ENCODE data around the gene TVP23A.

DNA sequence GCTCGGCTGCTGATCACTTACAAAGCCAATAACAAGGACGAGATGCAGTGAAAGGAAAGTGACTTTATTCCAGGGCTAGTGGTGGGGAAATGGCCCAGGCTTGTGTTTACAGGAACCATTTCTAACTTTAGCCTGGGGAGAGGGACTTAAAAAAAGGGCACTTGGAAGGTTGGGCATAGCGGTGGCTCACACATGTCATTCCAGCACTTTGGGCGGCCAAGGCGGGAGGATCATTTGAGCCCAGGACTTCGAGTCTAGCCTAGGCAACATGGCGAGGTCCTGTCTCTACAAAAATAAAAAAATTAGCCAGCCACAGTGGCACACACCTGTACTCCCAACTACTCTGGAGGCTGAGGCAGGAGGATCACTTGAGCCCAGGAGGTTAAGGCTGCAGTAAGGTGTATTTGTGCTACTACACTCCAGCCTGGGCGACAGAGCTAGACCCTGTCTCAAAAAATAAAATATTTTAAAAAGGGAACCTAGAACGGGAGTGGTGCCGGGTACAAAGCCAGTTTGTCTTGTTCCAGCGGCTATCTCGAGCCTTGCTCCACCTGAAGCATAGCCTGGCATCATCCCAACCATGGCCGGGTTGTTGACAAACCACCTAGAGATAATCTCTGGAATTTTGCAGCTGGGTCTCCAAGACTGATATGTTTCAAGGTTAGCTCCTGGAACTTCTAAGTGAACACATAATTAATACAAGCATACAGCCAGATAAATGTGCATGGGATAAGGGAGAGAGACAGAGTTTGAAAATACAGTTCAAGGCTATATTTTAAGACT, 5.7 kb upstream of the TVP23A start:
- TF ChIP-seq, protein P1, sequence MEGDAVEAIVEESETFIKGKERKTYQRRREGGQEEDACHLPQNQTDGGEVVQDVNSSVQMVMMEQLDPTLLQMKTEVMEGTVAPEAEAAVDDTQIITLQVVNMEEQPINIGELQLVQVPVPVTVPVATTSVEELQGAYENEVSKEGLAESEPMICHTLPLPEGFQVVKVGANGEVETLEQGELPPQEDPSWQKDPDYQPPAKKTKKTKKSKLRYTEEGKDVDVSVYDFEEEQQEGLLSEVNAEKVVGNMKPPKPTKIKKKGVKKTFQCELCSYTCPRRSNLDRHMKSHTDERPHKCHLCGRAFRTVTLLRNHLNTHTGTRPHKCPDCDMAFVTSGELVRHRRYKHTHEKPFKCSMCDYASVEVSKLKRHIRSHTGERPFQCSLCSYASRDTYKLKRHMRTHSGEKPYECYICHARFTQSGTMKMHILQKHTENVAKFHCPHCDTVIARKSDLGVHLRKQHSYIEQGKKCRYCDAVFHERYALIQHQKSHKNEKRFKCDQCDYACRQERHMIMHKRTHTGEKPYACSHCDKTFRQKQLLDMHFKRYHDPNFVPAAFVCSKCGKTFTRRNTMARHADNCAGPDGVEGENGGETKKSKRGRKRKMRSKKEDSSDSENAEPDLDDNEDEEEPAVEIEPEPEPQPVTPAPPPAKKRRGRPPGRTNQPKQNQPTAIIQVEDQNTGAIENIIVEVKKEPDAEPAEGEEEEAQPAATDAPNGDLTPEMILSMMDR (IDR thresholded peaks at IDR 0.05; ENCODE audit: low read depth, low read length): no peak
- TF ChIP-seq POLR2A (IDR thresholded peaks at IDR 0.05; ENCODE audit: extremely low read depth, insufficient read length): no peak
- TF ChIP-seq MYC (IDR thresholded peaks at IDR 0.05; ENCODE audit: low read depth, low read length): no peak
- TF ChIP-seq MAX (IDR thresholded peaks at IDR 0.05; ENCODE audit: low read depth, low read length): no peak

All from NB4 (cell line).